UCSD-AML1 (cell line): ENCODE data around the gene KDM1B.
A peak's percentile ranks its signal among the peaks of the same experiment; 100 is the strongest.
"Not testable (repeated sequence)": the region's sequence is repeated elsewhere in the genome, so short reads cannot be mapped to it uniquely, and the experiment has no call there.

Experiments
- DNase-seq: peaks from one replicate; lab custom pipeline; 2025; ENCODE audit not compliant: unreplicated experiment; lab: John Stamatoyannopoulos, UW

Gene KDM1B

GRCh38 chr6:18151391-18151790 is 3.8 kb upstream of the KDM1B start:
- not testable (repeated sequence) for DNase-seq

GRCh38 chr6:18151801-18152200 is 3.4 kb upstream of the KDM1B start:
- DNase-seq, result no peak

- DNase-seq, result no peak
These were observed 1.9 kb upstream of the KDM1B start for GRCh38 chr6:18153311-18153703.

GRCh38 chr6:18154507-18155149 is 594 bp upstream of the KDM1B start, which contains the start of gene TPMT:
Gene TPMT (minus strand): TSS chr6:18155077. CDS start chr6:18149127, 5,950 bp downstream.
- no peak for DNase-seq

GRCh38 chr6:18155864-18156421 is 721 bp downstream of the KDM1B start:
- DNase-seq, result peak; percentile 56

GRCh38 chr6:18160911-18161310 is 5.7 kb downstream of the KDM1B start:
- no peak for DNase-seq

- no peak for DNase-seq
These were observed 6.2 kb downstream of the KDM1B start for GRCh38 chr6:18161431-18161830.

GRCh38 chr6:18162401-18162800 is 7.2 kb downstream of the KDM1B start:
- no peak for DNase-seq

- no peak for DNase-seq
These were observed 10.5 kb downstream of the KDM1B start for GRCh38 chr6:18165751-18166150.

- DNase-seq, result no peak
These were observed 11.3 kb downstream of the KDM1B start for GRCh38 chr6:18166312-18167036.

- DNase-seq, result no peak
These were observed 13.0 kb downstream of the KDM1B start for GRCh38 chr6:18168264-18168663.

GRCh38 chr6:18171871-18172270 is 16.6 kb downstream of the KDM1B start:
- no peak for DNase-seq

- not testable (repeated sequence) for DNase-seq
These were observed 21.0 kb downstream of the KDM1B start for GRCh38 chr6:18176198-18176597.

GRCh38 chr6:18177286-18177965 is 22.2 kb downstream of the KDM1B start:
- no peak for DNase-seq

- DNase-seq, result no peak
These were observed 23.9 kb downstream of the KDM1B start for GRCh38 chr6:18178960-18179615.

- DNase-seq, result peak; percentile 29
These were observed 24.6 kb downstream of the KDM1B start for GRCh38 chr6:18179770-18180356.

- DNase-seq, result no peak
These were observed 27.3 kb downstream of the KDM1B start for GRCh38 chr6:18182568-18182967.

GRCh38 chr6:18183766-18184165 is 28.5 kb downstream of the KDM1B start:
- DNase-seq, result no peak

GRCh38 chr6:18185624-18186023 is 30.4 kb downstream of the KDM1B start:
- no peak for DNase-seq

GRCh38 chr6:18186033-18186432 is 30.8 kb downstream of the KDM1B start:
- no peak for DNase-seq
